HUES6 (cell line): ENCODE data around the gene KIRREL2.

ENCODE experiments used
- H3K27ac ChIP-seq: 2 replicates; pipeline ENCODE4 v1.7.0; 2013; ENCODE audit warnings: low read depth, mild to moderate bottlenecking, low read length, inconsistent platforms
- H3K27me3 ChIP-seq: 2 replicates; pipeline ENCODE4 v1.6.1; 2013; ENCODE audit warnings: low read length; ENCODE audit not compliant: control insufficient read depth, insufficient read depth
- H3K36me3 ChIP-seq: 2 replicates; pipeline ENCODE4 v1.6.1; 2013; ENCODE audit warnings: low read length; ENCODE audit not compliant: control insufficient read depth, insufficient read depth
- H3K4me1 ChIP-seq: 2 replicates; pipeline ENCODE4 v1.6.1; 2013; ENCODE audit warnings: low read length; ENCODE audit not compliant: control insufficient read depth, insufficient read depth
- H3K4me3 ChIP-seq: 2 replicates; pipeline ENCODE4 v1.5.1; 2013; ENCODE audit warnings: low read depth, low read length
- H3K9ac ChIP-seq: one replicate; pipeline ENCODE4 v1.6.1; 2013; ENCODE audit warnings: mild to moderate bottlenecking, low read length
- H3K9me3 ChIP-seq: 2 replicates; pipeline ENCODE4 v1.6.1; 2013; ENCODE audit warnings: low read depth, low read length; ENCODE audit not compliant: control insufficient read depth, insufficient read depth

Gene KIRREL2

GRCh38 chr19:35911173-35911572 lies 54.5 kb downstream of the KIRREL2 start:
- Histone ChIP-seq H3K27me3 (no peaks in the 10 kb centered on the region), H3K9me3 (no peaks in the 10 kb centered on the region), H3K9ac (no peak overlapping the region), H3K36me3 (no peaks in the 10 kb centered on the region), H3K4me1 (peaks cover 15% of the 10 kb centered on the region), H3K4me3 (no peak overlapping the region), H3K27ac (no peak overlapping the region)

GRCh38 chr19:35911790-35912189 lies 55.1 kb downstream of the KIRREL2 start:
- Histone ChIP-seq H3K36me3 (no peaks in the 10 kb centered on the region), H3K9me3 (no peaks in the 10 kb centered on the region), H3K4me3 (no peak overlapping the region), H3K4me1 (peaks cover 15% of the 10 kb centered on the region), H3K9ac (no peak overlapping the region), H3K27ac (no peak overlapping the region), H3K27me3 (no peaks in the 10 kb centered on the region)

- Histone ChIP-seq H3K4me1 (peaks cover 8% of the 10 kb centered on the region), H3K27ac (no peak overlapping the region), H3K9ac (no peak overlapping the region), H3K4me3 (no peak overlapping the region), H3K9me3 (no peaks in the 10 kb centered on the region), H3K36me3 (no peaks in the 10 kb centered on the region), H3K27me3 (no peaks in the 10 kb centered on the region)
These were observed 56.9 kb downstream of the KIRREL2 start for GRCh38 chr19:35913589-35913988.

DNA sequence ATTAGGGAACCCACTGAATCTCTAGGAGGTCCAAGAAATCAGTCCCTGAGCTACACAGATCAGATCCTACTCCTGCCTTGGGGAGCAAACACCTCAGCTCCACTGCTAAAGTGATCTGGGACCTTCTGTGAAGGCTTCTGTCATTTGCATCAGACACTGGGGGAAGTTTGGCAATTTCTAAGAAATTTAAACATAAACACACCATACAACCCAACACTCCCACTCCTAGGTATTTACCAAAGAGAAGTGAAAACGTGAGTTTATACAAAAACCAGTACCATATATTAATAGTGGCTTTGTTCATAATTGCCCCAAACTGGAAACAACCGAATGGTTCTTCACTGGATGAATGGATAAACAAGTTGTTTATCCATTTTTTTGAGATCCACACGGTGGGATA lies 58.7 kb downstream of the KIRREL2 start:
- no peak overlapping the region for H3K9ac ChIP-seq
- no peaks in the 10 kb centered on the region for H3K36me3 ChIP-seq
- no peak overlapping the region for H3K4me3 ChIP-seq
- no peaks in the 10 kb centered on the region for H3K4me1 ChIP-seq
- H3K27ac ChIP-seq, result no peak overlapping the region
- no peaks in the 10 kb centered on the region for H3K9me3 ChIP-seq
- H3K27me3 ChIP-seq, result no peaks in the 10 kb centered on the region
